PFSK-1 (cell line): ENCODE data around the gene IQCM.

Experiments
- FOXP2 ChIP-seq: optimal IDR thresholded peaks from 2 replicates; pipeline ENCODE3; 2011; ENCODE audit warnings: borderline replicate concordance, control low read depth, inconsistent platforms; ENCODE audit not compliant: insufficient read depth; ENCODE audit errors: extremely low read length, extremely low read depth
- POLR2AphosphoS5 ChIP-seq: IDR thresholded peaks from 2 replicates; pipeline ENCODE4 v1.6.1; 2012; ENCODE audit warnings: low read depth, mild to moderate bottlenecking, control low read depth, low read length, moderate library complexity
- SIN3A ChIP-seq: IDR thresholded peaks from 2 replicates; pipeline ENCODE4 v1.6.1; 2012; ENCODE audit warnings: mild to moderate bottlenecking, low read length, moderate library complexity, borderline replicate concordance; ENCODE audit not compliant: insufficient read depth
- TAF1 ChIP-seq: IDR thresholded peaks from 2 replicates; pipeline ENCODE4 v1.6.1; 2012; ENCODE audit warnings: low read length, control low read depth, borderline replicate concordance; ENCODE audit not compliant: insufficient read depth
- TF ChIP-seq, protein P1 (sequence below), 2 experiments: IDR thresholded peaks; 2 replicates each; pipeline versions ENCODE4 v1.6.1 to v1.8.0; 2011 to 2012; ENCODE audit warnings: low read depth in 2 of 2, low read length in 2 of 2, control low read depth in 1 of 2, inconsistent platforms in 1 of 2, mild to moderate bottlenecking in 1 of 2, moderate library complexity in 1 of 2; ENCODE audit not compliant: insufficient read depth in 1 of 2

IQCM gene

DNA sequence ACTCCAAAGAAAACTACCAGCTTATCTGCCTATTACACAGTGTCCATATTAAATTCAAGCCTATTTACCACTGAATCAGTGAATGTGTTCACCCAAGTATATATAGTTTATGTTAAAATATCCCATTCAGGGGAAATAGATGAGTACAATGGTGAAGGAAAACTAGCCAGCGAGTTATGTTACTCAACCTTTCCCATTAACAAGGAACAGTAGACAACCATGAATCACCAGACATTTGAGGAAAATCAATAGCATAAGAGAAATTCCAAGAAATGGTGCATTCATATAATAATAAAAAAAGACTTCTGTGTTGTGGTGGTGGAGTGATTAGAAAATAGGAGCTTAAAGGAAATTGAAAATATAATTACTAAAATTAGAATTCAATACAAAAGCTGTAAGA, 21.3 kb downstream of the IQCM start:
- TF ChIP-seq POLR2AphosphoS5 (no peak), TAF1 (no peak), FOXP2 (no peak), SIN3A (no peak)
- TF ChIP-seq, protein P1, sequence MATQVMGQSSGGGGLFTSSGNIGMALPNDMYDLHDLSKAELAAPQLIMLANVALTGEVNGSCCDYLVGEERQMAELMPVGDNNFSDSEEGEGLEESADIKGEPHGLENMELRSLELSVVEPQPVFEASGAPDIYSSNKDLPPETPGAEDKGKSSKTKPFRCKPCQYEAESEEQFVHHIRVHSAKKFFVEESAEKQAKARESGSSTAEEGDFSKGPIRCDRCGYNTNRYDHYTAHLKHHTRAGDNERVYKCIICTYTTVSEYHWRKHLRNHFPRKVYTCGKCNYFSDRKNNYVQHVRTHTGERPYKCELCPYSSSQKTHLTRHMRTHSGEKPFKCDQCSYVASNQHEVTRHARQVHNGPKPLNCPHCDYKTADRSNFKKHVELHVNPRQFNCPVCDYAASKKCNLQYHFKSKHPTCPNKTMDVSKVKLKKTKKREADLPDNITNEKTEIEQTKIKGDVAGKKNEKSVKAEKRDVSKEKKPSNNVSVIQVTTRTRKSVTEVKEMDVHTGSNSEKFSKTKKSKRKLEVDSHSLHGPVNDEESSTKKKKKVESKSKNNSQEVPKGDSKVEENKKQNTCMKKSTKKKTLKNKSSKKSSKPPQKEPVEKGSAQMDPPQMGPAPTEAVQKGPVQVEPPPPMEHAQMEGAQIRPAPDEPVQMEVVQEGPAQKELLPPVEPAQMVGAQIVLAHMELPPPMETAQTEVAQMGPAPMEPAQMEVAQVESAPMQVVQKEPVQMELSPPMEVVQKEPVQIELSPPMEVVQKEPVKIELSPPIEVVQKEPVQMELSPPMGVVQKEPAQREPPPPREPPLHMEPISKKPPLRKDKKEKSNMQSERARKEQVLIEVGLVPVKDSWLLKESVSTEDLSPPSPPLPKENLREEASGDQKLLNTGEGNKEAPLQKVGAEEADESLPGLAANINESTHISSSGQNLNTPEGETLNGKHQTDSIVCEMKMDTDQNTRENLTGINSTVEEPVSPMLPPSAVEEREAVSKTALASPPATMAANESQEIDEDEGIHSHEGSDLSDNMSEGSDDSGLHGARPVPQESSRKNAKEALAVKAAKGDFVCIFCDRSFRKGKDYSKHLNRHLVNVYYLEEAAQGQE (IDR thresholded peaks at IDR 0.05; ENCODE audit: insufficient read depth in 1 of 2, low read depth in 2 of 2, low read length in 2 of 2) = no peak

DNA sequence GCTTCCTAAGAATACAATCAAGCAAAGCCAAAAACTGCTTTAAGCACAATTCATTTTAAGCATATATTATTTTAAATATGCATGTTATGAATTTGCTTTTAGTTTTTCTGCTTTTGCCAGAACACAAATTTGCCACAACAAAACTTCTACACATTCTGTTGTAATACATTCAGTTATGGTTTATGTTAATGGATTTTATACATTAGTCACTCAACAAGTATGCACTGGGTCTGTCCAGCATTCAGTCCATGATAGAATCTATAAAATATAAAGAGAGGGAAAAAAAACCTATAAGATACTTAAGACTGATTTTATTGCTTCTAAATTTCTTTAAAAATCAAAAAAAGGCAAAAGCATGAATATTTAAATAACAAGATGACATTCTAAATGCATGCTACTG, 22.2 kb downstream of the IQCM start:
- TF ChIP-seq FOXP2 (no peak), SIN3A (no peak), POLR2AphosphoS5 (no peak), TAF1 (no peak)
- TF ChIP-seq, protein P1 (IDR thresholded peaks at IDR 0.05; ENCODE audit: insufficient read depth in 1 of 2, low read depth in 2 of 2, low read length in 2 of 2) = no peak

DNA sequence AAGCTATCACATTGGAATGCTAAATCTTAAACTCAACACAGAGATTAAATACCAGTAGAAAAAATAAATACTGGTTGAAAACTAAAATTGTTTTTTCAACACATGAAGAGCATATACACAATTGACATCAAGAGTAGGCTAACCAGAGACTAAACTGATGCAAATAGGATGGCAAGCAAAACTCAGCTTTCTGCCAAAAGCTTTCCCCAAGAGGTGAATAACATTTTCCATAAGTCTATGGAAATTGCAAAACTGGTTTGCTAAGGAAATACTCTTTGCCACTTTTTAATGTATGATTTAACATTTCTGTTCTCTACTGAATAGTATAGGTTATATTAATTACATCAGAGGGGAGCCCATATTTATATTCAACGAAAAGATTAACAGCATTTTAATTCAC, 23.8 kb downstream of the IQCM start:
- TF ChIP-seq SIN3A = no peak
- TF ChIP-seq TAF1 = no peak
- TF ChIP-seq POLR2AphosphoS5 = no peak
- TF ChIP-seq, protein P1 (IDR thresholded peaks at IDR 0.05; ENCODE audit: insufficient read depth in 1 of 2, low read depth in 2 of 2, low read length in 2 of 2) = no peak
- TF ChIP-seq FOXP2 = no peak

DNA sequence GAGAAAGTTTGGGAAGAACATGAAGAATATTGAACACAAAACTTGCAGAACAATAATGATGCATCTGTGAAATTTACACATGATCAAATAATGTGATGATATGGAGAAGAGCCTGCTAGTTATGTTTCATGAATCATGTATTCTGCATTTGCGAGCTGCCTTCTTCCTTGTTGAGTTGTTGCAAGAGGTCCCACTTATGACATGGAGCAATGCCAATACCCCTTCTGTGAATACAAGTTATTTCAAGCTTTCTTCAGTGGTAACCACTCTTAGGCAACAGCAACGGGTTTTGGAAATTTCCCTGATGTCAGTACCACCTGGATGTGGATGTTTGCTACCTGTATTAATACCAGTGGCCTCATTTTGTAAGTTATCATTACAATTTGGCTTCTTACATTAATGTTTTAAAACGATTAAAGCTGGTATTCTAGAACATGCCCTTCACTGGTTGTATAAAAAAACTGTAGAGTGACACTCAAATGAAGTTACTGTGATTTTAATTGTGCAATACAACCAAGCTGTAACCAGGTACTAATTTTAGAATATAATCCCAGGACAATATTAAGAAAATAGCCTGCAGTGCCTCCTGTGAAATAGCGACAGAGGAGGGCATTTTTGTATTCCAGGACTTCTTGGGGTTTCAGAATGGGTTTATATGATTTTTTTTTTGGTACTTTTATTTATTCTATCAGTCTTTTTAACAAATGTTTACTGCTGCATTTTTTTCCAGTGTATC, 25.3 kb downstream of the IQCM start:
- TF ChIP-seq SIN3A (no peak), FOXP2 (no peak), TAF1 (no peak), POLR2AphosphoS5 (no peak)
- TF ChIP-seq, protein P1 (IDR thresholded peaks at IDR 0.05; ENCODE audit: insufficient read depth in 1 of 2, low read depth in 2 of 2, low read length in 2 of 2) = no peak

DNA sequence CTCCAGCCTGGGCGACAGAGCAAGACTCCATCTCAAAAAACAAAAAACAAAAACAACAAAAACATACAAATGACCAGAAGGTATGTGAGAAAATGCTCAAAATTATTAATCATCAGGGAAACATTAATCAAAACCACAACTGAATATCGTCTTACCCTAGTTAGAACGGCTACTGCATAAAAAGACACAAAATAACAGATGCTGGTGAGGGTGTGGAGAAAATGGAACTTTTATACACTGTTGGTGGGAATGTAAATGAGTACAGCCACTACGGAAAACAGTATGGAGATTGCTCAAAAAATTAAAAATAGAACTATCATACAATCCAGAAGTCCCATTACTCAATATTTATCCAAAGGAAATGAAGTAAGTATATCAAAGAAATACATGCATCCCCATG, 27.3 kb downstream of the IQCM start:
- TF ChIP-seq POLR2AphosphoS5 (no peak), SIN3A (no peak), TAF1 (no peak), FOXP2 (no peak)
- TF ChIP-seq, protein P1 (IDR thresholded peaks at IDR 0.05; ENCODE audit: insufficient read depth in 1 of 2, low read depth in 2 of 2, low read length in 2 of 2) = no peak
